ENCODE measurements around the gene GLRX5.

The GLRX5 gene

DNA sequence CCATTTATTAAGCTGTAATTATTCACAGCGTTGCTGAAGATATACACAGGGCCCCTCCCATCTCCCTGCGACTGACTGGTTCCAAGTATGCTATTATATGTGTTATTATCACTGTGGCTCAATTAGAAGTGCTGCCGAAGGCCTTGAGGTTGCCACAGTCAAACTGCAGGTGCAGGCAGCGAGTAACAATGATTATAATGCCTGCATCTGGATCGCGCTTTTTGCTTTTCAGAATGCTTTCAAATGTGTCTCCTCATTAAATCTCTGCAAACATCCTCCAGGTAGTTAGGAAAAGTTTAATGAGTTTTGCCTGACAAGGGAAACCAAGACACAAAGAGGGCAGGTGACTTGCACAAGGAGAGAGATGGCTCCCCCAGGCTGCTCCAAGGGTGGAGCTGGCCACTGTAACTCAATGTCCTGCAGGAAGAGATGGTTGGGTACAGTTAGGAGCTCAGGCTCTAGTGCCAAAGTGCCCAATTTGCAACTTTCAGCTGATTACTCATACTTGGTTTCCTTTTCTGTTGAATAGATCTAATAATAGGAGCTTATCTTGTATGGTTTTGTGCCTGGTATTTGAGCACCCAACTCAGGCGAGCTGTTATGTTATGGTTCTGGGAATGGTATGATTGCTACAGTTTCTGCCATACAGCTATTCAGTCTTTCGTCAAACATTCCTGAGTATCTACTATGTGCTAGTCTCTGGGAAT lies 16.7 kb upstream of the GLRX5 start:
- peak; percentile 35 to 84 for DNase-seq

DNA sequence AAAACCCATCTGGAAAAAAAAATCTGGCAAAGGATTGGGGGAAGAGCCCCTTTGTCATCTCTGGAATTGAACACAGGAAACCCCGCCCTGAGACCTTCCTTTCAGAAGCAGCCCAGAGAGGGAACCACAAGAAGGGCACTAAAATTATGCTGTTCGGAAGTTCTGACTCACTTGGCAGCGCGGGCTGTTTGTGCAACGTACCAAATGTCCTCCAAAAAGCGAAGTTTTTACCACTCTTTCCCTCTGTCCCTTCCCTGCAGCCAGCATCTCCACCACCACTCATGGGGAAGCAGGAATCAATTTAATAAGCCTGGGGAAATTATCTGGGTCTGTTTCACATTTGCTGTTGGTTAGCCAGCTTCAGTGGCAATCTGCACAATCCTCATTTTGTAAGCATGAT lies 15.2 kb upstream of the GLRX5 start:
- no peak for DNase-seq

DNA sequence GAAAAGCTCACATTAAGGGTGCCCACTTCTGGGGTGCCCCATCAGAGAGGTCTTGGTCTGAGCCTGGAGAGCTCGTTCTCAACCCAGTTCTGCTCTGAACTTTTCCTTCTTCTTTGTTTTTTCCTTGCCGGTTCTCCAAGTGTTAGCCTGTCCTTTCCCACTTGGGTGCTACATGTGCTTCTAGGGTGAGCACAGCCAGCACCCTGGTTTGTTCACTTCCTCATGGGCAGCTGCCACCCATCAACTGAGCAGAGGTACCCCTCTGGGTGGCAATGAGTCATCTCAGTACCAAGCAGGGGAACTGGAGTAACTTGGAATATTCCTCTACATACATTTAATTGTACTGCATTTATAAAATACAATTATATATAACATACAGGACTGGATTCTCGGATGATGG lies 14.5 kb upstream of the GLRX5 start:
- no peak for DNase-seq

DNA sequence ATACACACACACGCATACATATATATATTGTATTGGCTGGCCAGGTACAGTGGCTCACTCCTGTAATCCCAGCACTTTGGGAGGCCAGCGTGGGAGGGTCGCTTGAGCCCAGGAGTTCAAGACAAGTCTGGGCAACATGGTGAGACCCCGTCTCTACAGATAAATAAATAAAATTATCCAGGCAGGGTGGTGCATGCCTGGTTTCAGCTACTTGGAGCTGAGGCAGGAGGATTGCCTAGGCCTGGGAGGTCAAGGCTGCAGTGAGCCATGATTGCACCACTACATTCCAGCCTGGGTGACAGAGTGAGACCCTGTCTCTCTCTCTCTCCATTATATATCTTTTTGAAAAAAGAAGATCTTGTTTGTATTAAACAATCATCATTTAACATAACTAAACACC lies 13.8 kb upstream of the GLRX5 start:
- no peak for DNase-seq

DNA sequence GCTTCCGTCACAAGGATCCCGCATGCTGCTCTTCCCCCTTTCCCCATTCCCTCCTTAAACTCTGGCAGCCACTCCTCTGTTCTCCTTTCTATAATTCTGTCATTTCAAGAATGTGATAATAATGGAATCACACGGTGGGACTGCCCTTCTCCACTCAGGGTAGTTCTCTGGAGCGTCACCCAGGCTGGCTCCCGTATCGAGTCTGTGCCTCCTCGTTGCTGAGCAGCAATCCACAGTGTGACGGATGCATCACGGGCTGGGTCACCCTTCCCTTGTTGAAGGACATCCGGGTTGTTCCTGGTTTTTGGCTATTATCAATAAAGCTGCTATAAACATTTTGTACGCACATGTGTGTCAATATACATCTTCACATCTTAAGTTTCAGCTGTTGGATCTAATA lies 12.7 kb upstream of the GLRX5 start:
- DNase-seq, result no peak

DNA sequence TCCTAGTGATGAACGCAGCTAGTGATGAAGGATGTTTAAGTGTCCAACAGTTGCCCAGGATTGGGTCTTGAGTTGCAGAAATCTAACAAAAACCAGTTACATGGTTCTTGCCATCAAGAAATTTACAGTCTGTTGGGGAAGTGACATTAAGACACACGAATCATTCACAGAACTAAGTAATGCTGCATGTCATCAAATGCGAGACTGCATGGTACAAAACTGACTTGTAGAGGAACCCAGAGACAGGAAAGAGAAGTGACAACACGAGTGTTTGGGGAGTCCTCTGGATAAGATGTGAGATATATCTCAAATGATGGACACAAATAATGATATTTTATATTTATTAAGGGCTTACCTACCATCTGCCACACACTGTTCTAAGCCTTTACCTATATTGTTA lies 12.3 kb upstream of the GLRX5 start:
- DNase-seq, result no peak

DNA sequence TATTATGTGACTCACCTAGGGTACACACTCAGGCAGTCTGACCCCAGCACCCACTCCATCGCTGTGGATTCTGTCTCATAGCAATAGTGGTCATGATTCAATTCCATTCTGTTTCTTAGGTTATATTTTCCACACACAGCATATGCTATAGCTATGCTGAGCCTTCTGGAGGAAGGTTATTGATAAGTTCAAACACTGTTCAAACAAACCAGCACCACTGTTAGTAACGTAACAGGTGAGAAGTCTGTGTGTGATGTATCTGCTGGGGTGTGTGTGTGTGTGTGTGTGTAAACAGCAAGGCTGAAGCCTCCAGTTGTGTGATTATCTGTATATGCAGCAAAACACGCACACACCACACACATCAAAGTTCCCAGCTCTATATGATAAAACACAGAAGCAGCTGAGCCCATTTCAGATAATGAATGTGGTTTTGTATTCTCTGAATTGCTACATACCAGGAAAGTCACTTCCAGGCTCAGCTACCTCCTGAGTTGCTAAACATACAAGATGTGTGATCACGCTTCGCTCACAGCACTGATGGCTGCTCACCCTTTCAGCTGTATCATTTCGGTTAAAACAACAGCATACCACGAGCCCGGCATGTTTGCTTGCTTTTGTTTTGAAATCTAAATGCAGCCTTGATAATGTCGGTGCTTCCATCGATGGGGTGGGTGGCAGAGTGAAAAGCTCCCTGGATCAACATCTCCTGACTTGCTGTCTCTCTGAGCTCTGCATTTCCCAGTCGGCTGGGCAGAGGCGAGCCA lies 11.6 kb upstream of the GLRX5 start:
- DNase-seq, result no peak

DNA sequence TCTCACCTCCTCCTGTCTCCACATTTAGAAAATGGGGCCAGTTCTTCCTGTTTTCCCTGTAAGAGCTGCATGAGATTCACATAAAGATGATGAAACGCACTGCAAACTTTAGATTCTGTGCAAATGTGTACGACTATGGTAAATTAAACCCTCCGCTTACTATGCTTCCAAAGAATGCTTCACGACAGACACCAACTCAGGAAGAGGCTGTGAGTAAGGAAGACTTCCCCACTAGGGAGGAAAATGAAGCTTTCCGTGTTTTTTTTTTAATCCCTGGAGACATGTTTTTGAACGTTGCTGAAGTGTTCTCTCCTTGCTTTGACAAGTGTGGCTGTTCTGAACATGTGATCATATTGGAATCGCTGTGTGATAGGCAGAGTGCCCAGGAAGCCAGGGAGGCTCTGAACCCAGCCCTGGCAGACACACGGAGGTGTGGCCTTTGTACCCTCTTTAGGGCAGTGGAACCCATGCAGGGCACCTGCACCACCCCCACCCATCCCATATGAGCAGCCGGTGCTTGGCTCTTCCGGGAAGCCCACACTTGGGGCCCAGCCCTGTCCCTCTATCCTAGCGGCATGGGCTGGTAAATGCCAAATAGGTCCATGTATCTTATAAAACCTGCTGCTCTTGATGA lies 10.9 kb upstream of the GLRX5 start:
- DNase-seq, result no peak

DNA sequence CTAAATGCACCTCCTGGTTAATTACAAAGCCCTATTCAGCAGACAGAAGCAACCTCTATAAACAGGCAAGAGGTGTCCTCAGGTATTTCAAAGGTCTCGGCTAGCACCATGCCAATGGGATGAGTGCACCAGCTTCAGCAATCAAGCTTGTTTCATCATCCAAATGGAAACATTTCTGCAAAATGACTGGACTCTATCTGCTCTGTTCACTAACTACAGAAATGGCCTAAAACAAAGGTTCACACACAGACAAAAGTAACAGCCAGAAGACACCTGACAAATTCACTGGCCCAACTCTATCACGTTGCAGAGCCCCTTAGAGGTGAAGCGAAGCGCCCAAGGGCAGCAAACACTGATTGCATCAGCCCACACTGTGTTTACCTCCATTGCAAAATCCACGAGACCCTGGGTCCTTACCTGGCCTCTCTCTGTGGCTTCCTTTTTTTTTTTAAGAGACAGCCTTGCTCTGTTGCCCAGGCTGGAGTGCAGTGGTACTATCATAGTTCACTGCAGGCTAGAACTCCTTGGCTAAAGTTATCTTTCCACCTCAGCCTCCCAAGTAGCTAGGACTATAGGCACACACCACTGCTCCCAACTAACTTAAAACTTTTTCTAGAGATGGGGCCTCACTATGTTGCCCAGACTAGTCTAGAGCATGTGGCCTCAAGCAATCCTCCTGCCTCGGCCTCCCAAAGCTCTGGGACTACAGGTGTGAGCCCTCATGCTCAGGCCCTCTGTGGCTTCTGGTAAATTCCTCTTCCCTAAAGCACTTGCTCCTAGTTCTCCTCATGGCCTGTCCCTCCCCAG lies 9.9 kb upstream of the GLRX5 start:
- no peak for DNase-seq

DNA sequence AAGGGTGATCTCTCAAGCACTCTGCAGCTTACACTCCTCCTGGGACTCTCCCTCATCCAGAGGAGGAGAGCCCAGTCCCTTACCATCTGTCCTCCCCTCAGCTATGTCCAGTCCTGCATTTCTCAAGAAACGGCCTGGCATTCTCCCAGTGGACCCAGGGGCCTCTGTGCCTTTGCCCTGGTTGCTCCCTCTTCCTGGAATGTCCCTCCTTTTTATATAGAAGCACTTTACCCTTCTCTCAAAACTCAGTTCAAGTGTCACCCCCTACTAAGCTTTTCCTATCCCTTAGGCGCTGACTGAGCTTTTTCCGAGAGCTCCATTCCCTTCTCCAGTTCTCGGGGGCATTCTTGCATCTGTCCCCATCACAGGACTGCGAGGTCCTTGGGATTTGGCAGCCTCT lies 8.9 kb upstream of the GLRX5 start:
- DNase-seq, result no peak

DNA sequence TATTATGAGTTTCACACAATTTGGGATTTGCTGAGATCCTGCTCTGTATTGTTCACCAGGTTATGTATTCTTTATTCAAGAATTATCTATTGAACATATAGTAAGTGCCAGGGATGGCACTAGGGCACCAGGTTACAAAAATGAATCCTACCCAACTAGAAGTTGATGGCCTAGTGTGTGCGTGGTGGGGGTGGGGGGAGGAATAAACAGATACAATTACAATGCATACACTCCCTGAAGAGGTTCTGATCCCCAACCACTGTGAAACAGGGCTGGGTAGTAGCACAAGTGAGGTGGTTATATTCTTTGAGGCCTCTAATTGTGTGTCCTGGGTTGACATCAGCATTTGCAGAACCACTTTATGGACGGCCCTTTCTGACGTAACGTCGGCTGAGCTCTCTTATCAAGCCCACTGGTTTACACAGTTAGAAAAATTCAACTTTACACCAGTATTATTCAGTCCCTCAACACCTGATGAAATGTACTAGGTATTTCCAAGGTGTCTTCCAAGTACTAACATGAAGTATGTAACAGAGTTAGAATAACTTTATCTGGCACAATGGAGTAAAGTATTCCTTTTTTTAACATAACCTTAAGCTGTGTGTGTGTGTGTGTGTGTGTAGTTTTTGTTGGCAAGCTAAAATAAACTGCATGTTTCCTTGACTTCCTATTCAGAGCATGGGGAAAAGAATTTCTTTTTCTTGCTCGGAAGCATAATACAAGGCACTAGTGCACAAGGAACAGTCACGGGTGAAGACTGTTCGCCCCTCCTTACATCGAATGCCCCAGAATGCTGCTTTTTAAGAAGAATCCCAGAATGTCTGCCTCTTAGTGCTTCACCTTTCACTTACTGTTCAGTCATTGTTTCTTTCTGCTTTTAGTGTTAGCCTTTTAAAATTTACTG lies 8.1 kb upstream of the GLRX5 start:
- no peak for DNase-seq

DNA sequence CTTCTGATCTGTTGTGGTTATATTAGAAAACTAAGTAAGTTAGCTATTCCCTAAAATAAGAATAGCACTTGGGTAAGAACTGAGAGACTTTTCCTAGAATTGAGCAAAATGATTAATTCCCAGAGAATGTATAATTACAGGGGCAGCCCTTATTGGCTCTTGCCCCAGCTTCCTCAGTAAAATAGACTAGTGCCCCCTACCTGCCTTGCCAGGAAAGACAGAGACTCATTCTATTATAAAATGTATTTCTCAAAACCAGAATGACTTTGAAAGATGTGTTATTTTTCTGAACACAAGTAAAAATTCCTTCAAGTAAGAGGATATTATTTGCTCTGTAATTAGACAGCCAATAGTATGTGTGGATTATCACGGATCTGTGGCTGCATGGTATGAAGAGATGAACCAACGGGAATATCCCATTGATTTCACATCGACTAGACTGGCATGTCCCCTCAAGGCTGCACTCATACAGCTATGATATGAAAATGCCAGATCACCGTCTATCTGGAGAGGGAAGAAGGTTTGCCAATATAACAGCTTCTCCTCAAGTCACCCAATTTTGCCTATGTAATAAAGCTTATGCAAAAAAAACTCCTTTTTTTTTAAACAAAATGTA lies 7.4 kb upstream of the GLRX5 start:
- peak; percentile 58 to 72 for DNase-seq

DNA sequence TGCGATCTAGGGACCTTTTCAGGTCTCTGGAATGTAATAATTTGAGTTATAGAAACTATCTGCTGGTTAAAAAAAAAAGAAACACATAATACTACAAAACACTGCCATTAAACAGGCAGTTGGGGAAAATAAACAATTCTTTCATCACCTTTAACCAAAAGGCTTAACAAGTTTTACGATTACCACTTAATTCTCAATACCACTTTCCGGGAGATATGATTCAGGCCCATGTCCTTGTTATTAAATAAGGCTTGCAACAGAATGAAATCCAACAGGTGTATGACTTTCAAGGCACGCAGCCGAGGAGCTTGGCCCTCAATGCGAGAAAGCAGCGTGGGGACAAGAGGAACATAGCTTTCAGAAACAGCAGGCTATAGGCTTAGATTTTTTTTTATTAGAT lies 5.6 kb upstream of the GLRX5 start:
- no peak for DNase-seq

DNA sequence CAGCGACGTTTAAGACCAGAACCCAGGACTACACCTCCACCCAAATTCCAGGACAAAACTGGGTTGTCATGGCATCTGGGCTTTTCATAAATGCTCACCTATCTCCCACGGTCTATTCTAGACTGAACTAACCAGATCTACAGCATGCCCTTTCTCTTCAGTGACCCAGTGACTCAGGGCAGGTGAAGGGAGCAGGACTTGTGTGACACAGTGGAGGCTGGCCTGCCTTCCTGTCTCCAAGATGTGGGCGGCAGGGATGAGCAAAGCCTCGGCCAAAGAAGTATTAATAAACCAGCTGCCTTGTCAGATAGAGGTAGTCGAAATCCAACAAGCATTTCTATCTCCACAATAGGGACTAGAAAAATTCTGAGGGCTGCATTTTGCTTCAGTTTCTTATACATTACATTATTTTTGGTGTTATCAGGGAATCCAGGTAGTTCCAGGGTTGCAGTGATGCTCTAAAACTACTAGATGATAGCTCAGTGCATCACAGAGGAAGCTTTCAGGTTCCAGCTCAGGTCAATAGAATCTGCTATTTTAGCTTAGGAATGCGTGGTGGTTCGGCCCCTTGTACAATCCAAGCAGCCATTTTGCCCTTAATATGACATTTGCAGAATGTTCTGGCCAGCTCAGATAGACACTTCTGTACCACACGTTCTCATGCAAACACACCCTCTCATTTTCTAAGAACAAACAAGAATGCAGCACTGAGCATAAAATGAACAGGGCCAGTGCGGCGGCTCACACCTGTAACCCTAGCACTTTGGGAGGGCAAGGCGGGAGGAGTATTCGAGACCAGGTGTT lies 4.2 kb upstream of the GLRX5 start:
- DNase-seq, result no peak

DNA sequence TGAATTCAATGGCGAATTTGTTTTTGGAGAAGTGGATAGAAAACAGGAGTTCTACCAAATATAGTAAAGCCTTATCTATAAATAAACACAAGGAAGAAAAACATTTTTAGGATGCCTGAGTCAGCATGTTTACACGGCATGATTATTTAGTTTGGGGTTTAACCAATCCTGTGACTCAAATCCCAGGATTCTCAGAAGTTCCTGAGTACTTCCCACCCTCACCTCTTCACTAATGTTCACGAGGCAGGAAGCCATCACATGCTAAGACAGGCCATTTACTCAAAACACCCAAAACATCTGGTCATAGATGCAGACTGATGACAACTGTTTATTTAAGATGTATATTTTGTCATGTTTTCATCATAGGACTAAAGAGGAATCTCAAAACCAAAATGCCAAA lies 3.4 kb upstream of the GLRX5 start:
- DNase-seq, result no peak

DNA sequence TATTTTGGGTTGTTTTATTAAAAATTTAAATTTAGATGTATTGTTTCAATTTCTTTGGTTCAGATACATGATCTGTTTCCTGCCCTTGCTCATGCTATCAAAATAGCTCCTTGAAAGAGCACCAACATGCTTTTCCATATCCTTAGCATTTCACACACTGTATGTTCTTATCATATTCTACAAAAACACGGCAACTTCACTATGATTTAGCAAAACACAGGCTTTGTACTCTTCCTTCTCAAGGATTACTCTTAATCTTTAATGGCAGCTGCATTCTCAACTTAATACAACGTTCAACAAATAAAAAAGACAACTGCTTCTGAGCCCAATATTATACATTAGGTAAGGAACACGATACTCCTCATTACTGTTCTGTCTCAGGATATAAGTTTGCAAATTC lies 2.9 kb upstream of the GLRX5 start:
- DNase-seq, result no peak

DNA sequence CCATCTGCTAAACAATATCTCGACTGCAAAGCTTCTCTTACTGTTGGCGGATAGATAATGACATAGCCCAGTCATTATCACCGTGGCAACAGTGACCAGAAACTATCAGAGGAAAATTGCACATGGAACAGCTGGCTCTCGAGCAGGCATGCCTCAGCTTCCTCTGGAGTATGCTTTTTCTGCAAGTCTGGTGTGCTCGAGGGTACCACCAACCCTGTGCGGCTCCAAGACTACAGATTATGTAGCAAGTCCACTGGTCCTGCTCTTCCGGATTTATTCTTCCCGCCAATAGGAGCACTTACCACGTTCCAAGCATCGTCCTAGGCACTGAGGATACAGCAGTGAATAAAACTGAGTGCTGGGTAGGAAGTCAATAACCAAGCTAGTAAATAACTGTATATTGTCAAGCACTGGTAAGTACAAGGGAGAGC lies 1.4 kb upstream of the GLRX5 start:
- peak; percentile 63 to 86 for DNase-seq

DNA sequence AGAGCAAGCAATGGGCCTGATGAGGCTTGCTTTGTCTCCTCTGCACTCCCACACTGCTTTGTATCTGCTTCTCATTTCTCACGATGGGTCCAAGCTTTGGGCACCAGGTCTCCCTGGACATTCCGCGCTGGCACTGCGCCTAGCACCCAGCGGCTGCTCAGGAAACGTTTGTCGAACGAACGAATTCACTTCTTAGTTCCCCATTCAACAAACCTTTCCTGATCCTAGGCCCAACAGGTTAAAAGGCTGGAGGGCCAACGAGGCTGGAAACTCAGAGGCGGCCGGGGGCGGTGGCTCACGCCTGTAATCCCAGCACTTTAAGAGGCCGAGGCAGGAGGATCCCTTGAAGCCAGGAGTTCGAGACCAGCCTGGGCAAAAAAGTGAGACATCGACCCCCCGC lies 1.0 kb upstream of the GLRX5 start:
- DNase-seq, result no peak

DNA sequence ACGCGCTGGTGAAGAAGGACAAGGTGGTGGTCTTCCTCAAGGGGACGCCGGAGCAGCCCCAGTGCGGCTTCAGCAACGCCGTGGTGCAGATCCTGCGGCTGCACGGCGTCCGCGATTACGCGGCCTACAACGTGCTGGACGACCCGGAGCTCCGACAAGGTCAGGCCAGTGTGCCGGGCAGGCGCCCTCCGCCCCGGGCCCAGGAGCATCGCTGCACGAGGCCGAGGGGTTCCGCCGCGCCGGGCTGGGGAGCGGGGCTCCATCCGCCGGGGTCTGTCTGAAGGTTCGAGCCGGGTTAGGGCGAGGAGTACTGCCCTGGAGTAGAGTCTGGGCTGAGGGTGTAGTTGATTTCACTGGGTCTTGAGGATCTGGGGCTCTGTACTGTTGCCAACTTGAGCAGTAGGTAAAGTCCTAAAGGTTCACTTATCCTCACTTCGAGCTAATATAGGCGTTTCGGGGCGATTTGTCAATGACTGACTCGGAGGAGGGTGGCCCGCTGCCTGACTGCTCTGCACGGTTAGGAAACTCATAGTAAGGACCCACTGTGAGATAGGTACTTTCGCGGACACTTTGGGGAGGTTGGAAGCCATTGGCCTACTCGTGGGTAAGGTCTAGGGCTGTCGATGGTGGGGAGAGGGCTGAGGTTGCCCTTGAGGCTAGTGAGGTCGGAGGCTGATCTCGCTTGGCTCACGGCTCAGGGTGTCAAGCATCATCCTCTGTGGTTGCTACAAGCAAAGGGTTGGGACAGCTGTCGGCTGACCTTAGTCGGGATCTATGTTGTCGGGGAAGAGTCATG lies 574 bp downstream of the GLRX5 start:
- no peak for DNase-seq

DNA sequence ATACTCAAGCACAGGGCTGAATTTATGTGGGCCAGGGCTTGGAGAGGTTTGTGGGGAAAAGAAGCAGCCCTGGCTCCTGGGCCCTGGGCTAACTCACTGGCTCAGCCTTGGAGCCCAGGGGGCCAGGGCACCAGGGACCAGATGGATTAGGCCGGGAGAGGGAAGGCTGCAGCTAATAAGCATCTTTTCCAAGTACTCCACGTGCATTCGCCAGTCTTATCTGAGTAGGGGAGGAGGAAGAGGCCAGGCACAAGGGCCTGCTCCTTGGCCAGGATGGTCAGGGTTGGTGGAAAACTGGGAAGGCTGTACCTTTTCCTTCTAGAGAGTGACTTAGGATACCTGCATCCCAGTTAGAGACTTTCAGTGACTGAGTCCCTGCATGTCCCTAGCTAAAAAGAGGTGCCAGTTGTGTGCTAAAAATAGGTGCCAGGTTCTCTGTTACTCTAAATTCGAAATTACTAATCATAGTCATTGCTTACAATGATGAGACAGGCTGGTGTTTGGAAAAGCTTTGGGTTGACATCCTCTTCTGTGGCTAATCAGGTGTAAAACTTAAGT lies 1.3 kb downstream of the GLRX5 start:
- DNase-seq, result no peak

All from NCI-H2081 (cell line).